ENCODE measurements around the gene SPATA33. TPM values are rescaled to one million over a fixed set of nuclear protein-coding genes. Genes with fewer than 3 reads are reported as not detected.

The SPATA33 gene
- total RNA-seq, 2 donors from 2014 or later: 1.1 to 2.2 TPM

GRCh38 chr16:89643769-89644300 lies 13.8 kb upstream of the SPATA33 start:
- Histone ChIP-seq H3K4me1 (peaks cover 0 to 17% of the 10 kb centered on the region in 2 donors), H3K27ac (no peak overlapping the region), H3K27me3 (no peaks in the 10 kb centered on the region), H3K36me3 (peaks cover 36% of the 10 kb centered on the region), H3K4me3 (no peak overlapping the region), H3K9me3 (no peaks in the 10 kb centered on the region)
- no peak for TF ChIP-seq CTCF (IDR thresholded peaks at IDR 0.05)
- DNase-seq (ENCODE audit: low spot score): no peak

- no peak for DNase-seq (ENCODE audit: low spot score)
- Histone ChIP-seq H3K9me3 (no peaks in the 10 kb centered on the region), H3K4me1 (peaks cover 0 to 17% of the 10 kb centered on the region in 2 donors), H3K36me3 (peaks cover 40% of the 10 kb centered on the region), H3K27me3 (no peaks in the 10 kb centered on the region), H3K27ac (no peak overlapping the region), H3K4me3 (no peak overlapping the region)
- no peak for TF ChIP-seq CTCF (IDR thresholded peaks at IDR 0.05)
Measured at GRCh38 chr16:89645122-89645521, 12.5 kb upstream of the SPATA33 start.

GRCh38 chr16:89646270-89646669 lies 11.4 kb upstream of the SPATA33 start:
- no peak for TF ChIP-seq CTCF (IDR thresholded peaks at IDR 0.05)
- Histone ChIP-seq H3K4me3 (no peak overlapping the region), H3K36me3 (peaks cover 45% of the 10 kb centered on the region), H3K9me3 (no peaks in the 10 kb centered on the region), H3K27ac (no peak overlapping the region), H3K27me3 (no peaks in the 10 kb centered on the region), H3K4me1 (peaks cover 0 to 8% of the 10 kb centered on the region in 2 donors)
- DNase-seq (ENCODE audit: low spot score): no peak

GRCh38 chr16:89646906-89647305 lies 10.7 kb upstream of the SPATA33 start:
- Histone ChIP-seq H3K4me3 (no peak overlapping the region), H3K36me3 (peaks cover 45% of the 10 kb centered on the region), H3K27me3 (no peaks in the 10 kb centered on the region), H3K27ac (no peak overlapping the region), H3K9me3 (no peaks in the 10 kb centered on the region), H3K4me1 (peaks cover 0 to 1% of the 10 kb centered on the region in 2 donors)
- no peak for DNase-seq (ENCODE audit: low spot score)
- TF ChIP-seq CTCF (IDR thresholded peaks at IDR 0.05): no peak

- Histone ChIP-seq H3K36me3 (peaks cover 24% of the 10 kb centered on the region), H3K4me1 (peaks cover 0 to 6% of the 10 kb centered on the region in 2 donors), H3K9me3 (no peaks in the 10 kb centered on the region), H3K27ac (no peak overlapping the region), H3K4me3 (no peak overlapping the region), H3K27me3 (no peaks in the 10 kb centered on the region)
- no peak for DNase-seq (ENCODE audit: low spot score)
- TF ChIP-seq CTCF (IDR thresholded peaks at IDR 0.05): no peak
Measured at GRCh38 chr16:89651584-89651983, 6.1 kb upstream of the SPATA33 start.

GRCh38 chr16:89653656-89654295 lies 3.9 kb upstream of the SPATA33 start:
- no peak for TF ChIP-seq CTCF (IDR thresholded peaks at IDR 0.05)
- H3K4me1 ChIP-seq: peaks cover 0 to 19% of the 10 kb centered on the region in 2 donors
- no peak for DNase-seq (ENCODE audit: low spot score)
- no peak overlapping the region for H3K27ac ChIP-seq
- H3K36me3 ChIP-seq: peaks cover 10% of the 10 kb centered on the region
- no peaks in the 10 kb centered on the region for H3K27me3 ChIP-seq
- H3K9me3 ChIP-seq: no peaks in the 10 kb centered on the region
- H3K4me3 ChIP-seq: no peak overlapping the region
